ENCODE measurements around the gene ATG16L2.
"Not testable (repeated sequence)": the region's sequence is repeated elsewhere in the genome, so short reads cannot be mapped to it uniquely, and the experiment has no call there.

The ATG16L2 gene

GRCh38 chr11:72844356-72844755 lies 30.1 kb downstream of the ATG16L2 start:
- no peak for DNase-seq (ENCODE audit: low read depth)

DNA sequence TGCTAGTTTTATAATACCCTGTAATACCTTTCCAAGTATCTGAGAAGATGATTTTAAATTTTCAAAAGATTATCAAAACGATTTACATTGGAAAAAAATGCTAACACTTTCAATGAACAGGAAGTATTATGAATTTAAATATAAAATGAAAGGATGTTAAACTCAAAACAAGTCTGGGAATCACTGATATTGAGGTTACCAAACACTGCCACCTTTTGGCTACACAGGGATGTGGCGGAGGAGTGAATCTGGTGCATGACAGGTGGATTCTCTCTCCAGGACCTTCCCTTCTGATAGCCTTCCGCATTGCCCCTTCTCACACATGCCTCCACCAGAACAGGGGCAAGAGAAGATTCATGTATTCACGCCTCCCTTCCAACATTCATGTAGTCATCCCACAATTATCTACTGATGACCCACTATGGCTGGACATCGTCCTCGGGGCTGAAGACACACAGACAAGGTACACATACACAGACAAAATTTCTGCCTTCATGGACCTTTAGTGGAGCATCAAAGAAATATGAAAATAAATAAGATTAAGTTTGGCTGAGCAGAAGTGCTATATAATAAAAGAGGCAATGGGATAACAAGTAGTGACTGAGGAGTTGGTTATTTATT lies 34.7 kb downstream of the ATG16L2 start:
- no peak for DNase-seq (ENCODE audit: low read depth)

DNA sequence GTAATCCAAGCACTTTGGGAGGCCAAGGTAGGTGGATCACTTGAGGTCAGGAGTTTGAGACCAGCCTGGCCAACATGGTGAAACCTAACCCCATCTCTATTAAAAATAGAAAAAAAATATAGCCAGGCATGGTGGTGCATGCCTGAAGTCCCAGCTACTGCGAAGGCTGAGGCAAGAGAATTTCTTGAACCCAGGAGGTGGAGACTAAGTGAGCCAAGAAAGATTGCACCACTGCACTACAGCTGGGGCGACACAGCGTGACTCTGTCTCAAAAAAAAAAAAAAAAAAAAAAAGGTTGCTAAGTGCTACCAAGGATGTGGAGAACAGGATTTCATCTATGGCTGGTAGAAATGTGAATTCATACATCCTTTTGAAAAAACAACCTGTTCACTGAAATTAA lies 36.6 kb downstream of the ATG16L2 start:
- no peak for DNase-seq (ENCODE audit: low read depth)

DNA sequence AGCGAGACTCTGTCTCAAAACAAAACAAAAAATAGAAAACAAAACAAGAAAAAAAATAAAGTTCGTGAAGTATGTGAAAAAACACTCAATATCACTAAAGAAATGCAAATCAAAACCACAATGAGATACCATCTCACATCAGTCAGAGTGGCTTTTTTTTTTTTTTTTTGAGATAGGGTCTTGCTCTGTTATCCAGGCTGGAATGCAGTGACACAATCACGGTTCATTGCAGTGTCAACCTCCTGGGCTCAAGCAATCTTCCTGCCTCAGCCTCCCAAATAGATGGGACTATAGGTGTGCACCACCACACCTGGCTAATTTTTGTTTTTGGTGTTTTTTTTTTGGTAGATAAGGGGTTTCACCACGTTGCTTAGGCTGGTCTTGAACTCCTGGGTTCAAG lies 37.5 kb downstream of the ATG16L2 start:
- no peak for DNase-seq (ENCODE audit: low read depth)

GRCh38 chr11:72856065-72856464 lies 41.9 kb downstream of the ATG16L2 start:
- DNase-seq (ENCODE audit: low read depth) = no peak

DNA sequence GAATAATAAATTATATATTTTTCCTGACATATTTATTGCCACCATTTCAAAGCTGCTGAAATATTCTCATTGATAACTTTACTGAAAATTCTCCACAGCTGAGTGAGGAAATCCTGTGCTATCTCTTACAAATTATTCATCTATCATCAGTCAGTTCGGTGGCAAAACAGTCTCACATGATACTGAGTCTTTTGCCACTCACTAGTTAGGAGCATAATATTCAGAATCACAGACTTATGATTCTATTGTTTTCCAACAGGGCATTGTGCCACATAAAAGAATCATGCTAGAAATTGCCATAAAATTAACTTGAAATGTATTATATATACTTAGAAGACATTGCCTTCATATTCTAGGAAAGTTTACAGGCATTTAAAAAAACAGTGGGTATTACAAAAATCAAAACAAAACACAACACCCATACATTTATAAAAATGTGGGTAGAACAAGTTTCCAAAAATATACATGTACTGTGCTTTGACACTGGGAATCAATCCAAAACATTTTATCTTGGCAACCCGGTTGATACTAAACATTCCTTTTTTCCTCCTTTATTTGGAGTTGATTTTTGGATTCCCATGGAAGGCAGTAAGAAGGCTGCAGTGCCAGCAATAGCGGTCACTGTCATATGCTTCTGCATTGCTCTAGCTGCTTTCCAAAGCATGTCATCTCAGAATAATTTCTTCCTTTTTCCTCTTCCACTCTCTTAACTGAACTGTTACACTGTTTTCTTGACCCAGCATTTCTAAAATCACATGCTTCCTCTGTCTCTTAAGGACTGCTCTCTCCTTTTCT lies 42.5 kb downstream of the ATG16L2 start:
- DNase-seq (ENCODE audit: low read depth) = no peak

GRCh38 chr11:72858267-72858666 lies 44.1 kb downstream of the ATG16L2 start:
- not testable (repeated sequence) for DNase-seq (ENCODE audit: low read depth)

- DNase-seq (ENCODE audit: low read depth) = no peak
Measured at GRCh38 chr11:72859126-72859525, 44.9 kb downstream of the ATG16L2 start.

GRCh38 chr11:72860010-72860409 lies 45.8 kb downstream of the ATG16L2 start:
- no peak for DNase-seq (ENCODE audit: low read depth)

DNA sequence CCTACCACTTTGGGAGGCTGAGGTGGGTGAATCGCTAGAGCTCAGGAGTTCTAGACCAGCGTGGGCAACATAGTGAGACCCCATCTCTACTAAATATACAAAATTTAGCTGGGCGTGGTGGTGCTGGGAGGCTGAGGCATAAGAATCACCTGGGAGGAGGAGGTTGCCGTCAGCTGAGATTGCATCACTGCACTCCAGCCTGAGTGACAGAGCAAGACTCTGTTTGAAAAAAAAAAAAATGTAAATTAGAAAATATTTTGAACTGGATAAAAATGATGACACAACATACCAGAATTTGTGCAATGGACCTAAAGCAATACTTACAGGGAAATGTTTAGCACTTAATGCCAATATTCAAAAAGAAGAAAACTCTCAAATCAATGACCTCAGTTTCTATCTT lies 46.4 kb downstream of the ATG16L2 start:
- DNase-seq (ENCODE audit: low read depth) = no peak

DNA sequence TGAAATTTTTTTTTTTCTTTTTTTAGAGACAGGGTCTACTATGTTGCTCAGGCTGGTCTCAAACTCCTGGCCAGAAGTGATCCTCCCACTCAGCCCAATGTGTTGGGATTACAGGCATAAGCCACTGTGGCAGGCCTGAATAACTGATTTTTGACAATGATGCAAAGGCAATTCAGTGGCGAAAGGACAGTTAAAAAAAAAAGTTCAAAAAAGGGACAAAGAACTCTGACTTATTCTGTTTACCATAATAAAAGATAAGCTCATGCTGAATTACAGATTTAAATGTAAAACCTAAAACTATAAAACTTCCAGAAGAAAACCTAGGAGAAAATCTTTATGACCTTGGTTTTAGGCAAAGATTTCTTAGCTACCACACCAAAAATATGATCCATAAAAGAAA lies 48.9 kb downstream of the ATG16L2 start:
- no peak for DNase-seq (ENCODE audit: low read depth)

GRCh38 chr11:72863916-72864315 lies 49.7 kb downstream of the ATG16L2 start:
- DNase-seq (ENCODE audit: low read depth) = no peak

DNA sequence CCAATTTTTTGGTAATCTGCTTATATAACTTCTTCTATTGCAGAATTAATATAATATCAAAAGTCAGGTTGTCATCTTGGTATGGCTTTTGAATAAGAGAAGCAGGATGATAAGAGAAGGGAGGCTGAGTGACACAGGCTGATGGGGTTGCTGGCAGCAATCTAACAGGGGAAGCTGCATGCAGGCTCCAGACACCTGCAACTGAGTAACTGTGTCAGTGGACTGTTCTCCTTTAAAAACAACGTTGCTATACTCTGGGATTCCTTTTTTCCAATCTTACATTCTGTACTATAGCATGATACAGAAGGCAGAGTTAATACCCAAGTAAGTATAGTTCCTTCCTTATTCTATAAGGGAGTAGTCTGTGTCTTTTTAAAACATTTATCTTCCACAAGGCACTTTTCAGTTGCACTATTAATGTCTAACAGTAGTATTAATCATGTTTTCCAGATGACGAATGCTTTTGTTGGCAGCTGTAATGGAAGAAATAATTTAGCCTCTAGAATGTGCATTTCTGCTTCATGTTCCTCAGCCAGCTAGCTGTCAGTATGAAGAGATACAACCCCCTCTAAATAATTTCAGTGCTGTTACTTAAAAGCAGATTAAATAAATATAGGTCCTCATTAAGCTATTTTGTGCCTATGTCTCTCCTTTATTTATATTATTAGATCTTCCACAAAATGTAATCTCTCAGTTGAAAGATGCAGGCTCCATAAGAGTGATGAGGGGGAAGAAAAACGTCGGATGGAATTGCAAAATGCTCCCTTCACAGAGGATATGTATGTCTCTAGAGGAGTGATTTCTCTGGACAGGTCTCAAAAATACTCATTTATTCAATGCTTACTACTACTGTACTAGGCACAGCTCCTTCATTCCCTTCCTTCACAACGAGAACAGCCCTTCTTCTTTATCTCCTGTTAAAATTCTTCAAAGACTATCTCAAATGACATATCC lies 50.8 kb downstream of the ATG16L2 start:
- no peak for DNase-seq (ENCODE audit: low read depth)

- DNase-seq (ENCODE audit: low read depth) = no peak
Measured at GRCh38 chr11:72867970-72868369, 53.8 kb downstream of the ATG16L2 start.

GRCh38 chr11:72869831-72870230 lies 55.6 kb downstream of the ATG16L2 start:
- no peak for DNase-seq (ENCODE audit: low read depth)

DNA sequence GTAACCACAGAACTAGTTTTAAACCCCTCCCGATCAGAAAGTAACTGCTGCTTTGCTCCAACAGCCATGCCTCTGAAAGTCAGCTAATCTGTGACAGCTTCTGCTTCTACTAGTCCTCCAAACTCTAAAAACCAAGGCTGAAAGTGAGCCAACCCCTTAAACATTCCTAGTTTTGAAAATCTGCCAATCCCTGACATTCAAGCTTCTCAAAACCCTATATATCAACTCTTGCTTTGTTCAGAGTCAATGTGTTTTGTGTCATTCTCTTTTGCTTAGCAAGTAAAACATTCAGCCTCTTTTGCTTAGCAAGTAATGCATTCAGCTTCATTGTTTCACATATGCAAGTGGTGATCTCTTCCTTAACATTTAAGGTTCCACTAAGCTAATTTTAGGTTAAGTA lies 56.9 kb downstream of the ATG16L2 start:
- no peak for DNase-seq (ENCODE audit: low read depth)

GRCh38 chr11:72872012-72872411 lies 57.8 kb downstream of the ATG16L2 start:
- no peak for DNase-seq (ENCODE audit: low read depth)

DNA sequence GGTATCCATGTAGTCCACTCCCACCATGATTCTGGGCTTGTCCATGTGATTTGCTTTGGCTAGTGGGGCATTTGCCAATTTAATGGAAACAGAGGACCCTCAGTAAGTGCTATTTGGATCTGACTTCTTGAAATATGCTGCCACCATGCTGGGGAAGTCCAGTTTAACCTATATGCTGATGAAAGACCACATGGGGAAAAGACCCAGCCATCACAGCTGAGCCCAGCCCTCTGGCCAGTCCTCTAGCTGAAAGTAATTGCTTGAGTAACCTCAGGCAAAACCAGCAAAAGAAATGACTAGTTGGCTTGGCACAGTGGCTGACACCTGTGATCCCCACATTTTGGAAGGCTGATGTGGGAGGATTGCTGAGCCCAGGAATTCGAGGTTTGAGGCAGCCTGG lies 61.5 kb downstream of the ATG16L2 start:
- DNase-seq (ENCODE audit: low read depth) = no peak

DNA sequence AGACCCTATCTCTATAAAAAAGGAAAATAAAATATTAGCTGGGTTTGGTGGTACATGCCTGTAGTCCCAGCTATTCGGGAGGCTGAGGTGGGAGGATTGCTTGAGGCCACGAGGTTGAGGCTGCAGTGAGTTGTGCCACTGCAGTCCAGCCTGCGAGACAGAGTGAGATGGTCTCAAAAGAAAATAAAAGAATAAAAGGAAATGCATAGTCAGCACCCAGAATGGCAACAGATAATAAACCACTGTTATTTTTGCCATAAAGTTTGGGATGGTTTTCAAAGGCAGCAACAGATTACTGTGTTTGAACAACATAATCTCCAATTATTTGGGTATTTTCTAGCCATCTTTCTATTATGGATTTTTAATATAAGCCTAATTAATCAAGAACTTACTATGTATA lies 61.9 kb downstream of the ATG16L2 start:
- DNase-seq (ENCODE audit: low read depth) = no peak

All from activated T-cell treated with anti-CD3 and anti-CD28 coated beads for 1 hour (primary cell).